Adrenal gland (tissue), 5 donors: ENCODE data around the gene LOXHD1.
A peak's percentile ranks its signal among the peaks of the same experiment; 100 is the strongest.

Experiments
- POLR2A ChIP-seq, 2 donors: fragments of 450-650 bp; IDR thresholded peaks; one replicate each; pipeline ENCODE4 v1.6.1; 2017; ENCODE audit warnings: antibody characterized with exemption in 2 of 2, mild to moderate bottlenecking in 2 of 2, moderate library complexity in 1 of 2
- TF ChIP-seq, protein P1 (sequence below), 6 experiments: fragments of 450-650 bp in 4 of 6; fragments of 200-600 bp in 2 of 6; sonication (generic) in 1 of 6; IDR thresholded peaks; 1 replicate in 5 of 6; 2 replicates in 1 of 6; pipeline versions ENCODE4 v1.5.1 to v1.8.0; 2016 to 2021; ENCODE audit warnings: antibody characterized with exemption in 6 of 6, mild to moderate bottlenecking in 2 of 6, moderate library complexity in 1 of 6
- donor health status: DM: no; HTN: no; CAD: no.

- TF ChIP-seq, protein P1, sequence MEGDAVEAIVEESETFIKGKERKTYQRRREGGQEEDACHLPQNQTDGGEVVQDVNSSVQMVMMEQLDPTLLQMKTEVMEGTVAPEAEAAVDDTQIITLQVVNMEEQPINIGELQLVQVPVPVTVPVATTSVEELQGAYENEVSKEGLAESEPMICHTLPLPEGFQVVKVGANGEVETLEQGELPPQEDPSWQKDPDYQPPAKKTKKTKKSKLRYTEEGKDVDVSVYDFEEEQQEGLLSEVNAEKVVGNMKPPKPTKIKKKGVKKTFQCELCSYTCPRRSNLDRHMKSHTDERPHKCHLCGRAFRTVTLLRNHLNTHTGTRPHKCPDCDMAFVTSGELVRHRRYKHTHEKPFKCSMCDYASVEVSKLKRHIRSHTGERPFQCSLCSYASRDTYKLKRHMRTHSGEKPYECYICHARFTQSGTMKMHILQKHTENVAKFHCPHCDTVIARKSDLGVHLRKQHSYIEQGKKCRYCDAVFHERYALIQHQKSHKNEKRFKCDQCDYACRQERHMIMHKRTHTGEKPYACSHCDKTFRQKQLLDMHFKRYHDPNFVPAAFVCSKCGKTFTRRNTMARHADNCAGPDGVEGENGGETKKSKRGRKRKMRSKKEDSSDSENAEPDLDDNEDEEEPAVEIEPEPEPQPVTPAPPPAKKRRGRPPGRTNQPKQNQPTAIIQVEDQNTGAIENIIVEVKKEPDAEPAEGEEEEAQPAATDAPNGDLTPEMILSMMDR (IDR thresholded peaks at IDR 0.05): peak; percentile 54 to 76 (median 73)
- TF ChIP-seq POLR2A (IDR thresholded peaks at IDR 0.05): no peak
Measured at GRCh38 chr18:46481048-46481846, 175.8 kb downstream of the LOXHD1 start.
